GM15510 (cell line): Measurements from ENCODE around the gene PLXNA2.

Experiments used
- POLR2A ChIP-seq: IDR thresholded peaks from 3 replicates; pipeline ENCODE4 v1.6.1; 2011; ENCODE audit warnings: borderline replicate concordance; ENCODE audit not compliant: insufficient read length; ENCODE audit errors: extremely low read depth

The PLXNA2 gene

DNA sequence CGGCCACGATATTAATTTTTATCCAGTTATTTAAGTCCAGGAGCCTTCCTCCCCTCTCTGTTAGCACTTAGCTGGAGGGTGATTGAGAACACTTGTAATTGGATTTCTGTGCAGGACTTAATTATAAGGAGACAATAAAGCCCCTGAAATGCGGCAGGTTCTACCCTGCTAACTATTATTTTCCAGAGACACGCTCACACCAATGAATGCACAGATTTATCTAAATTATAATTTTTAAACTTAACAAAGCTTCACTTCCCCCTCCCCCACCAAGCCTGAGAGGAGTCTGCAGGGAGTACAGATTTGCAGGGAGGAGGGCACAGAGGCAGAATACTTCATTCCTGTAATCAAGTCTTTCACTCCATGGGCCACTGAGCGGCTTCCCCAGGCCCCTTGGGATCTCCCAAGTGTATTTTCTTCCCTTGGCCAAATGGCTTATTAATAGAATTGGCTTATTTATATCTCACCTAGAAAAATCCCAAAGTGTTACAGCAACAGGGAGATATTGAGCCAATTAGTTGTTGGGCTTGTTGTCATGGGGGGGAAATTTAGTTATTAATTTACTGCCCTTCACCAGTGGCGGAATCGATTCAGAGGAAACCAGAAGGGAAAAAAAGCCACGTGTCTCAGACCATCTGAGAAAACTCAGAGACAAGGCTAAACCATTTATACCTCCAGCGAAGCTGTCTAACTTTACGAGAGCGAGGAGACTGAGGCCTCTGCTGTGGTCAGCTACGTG is 234.3 kb downstream of the PLXNA2 start:
- TF ChIP-seq POLR2A: no peak

DNA sequence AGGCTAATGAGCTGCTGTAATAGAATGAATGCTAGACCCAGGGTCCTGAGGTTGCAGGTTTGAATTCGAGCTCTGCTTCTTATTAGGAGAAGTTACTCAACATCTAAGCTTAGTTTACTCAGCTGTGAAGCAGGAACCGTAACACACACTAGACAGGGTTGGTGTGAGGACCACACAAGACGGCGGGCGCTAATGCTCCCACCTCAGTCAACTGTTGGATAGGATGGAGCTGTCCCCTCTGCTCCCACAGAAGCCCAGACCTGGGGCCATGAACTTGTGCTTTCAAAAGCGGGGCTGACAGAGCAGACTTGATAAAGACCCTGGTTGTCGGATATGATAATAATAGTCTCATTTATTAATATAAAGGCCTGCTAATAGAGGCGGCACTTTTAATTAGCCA is 234.9 kb downstream of the PLXNA2 start:
- no peak for TF ChIP-seq POLR2A

DNA sequence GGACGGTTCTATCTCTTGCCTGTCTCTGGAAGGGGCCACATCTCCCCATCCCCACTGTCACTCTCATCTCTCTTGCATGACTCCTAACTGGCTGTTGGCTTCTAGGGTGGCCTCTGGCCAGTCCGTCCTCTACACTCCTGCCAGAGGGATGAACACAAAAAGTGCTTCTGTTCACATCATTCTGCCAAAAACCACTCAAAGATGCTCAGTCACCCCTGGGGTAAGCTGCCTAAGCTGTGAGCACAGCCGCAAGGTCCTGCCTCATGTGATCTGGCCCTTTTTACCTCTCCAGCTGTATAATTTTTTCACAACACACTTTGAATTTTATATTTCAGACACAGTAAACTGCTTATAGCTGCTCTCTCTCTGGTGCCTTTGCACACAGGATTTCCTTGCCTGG is 235.7 kb downstream of the PLXNA2 start:
- no peak for TF ChIP-seq POLR2A

DNA sequence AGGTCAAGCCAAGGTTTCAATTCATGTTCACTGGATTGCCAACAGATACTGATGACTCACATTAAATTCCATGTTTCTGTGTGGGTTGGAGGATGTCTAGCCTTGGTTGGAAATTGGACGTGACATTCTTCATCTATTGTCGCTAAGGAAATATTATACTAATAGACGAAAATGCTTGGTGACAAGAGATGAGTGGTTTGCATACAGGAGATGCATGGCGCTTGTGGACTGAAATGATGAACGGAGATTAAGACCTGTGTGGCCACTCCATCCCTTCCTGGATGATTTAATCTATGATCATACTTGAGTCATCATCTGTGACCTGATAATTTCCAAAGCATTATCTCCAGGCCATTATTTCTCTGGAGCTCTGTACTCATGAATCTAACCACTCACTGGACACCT is 236.2 kb downstream of the PLXNA2 start:
- TF ChIP-seq POLR2A: no peak

DNA sequence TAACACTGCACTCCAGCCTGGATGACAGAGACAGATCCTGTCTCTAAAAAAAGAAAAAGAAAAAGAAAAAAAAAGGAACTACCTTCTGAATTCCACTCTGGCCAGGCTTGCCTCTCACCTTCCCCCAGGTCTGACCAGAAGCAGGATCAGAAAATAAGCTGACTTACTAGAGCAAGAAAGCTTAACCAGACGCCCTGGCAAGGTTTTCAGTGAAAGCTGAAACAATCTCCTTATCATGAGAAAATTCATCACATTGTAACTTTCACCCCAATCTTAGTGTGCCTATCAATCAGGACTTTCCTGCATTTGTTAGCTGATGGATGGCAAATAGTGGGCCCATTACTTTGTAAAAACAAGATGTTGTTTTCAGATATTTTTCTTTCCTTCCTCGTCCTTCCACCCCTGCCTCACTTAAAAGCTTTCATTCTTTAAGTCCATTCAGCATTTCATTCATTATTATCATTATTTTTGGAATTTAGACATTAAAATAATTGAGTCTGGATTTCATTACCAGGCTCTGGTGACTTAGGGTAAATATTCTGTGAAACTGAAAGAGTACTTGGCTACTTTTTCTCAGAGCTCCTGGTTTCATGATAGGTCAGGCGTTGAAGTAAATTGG is 236.8 kb downstream of the PLXNA2 start:
- no peak for TF ChIP-seq POLR2A

DNA sequence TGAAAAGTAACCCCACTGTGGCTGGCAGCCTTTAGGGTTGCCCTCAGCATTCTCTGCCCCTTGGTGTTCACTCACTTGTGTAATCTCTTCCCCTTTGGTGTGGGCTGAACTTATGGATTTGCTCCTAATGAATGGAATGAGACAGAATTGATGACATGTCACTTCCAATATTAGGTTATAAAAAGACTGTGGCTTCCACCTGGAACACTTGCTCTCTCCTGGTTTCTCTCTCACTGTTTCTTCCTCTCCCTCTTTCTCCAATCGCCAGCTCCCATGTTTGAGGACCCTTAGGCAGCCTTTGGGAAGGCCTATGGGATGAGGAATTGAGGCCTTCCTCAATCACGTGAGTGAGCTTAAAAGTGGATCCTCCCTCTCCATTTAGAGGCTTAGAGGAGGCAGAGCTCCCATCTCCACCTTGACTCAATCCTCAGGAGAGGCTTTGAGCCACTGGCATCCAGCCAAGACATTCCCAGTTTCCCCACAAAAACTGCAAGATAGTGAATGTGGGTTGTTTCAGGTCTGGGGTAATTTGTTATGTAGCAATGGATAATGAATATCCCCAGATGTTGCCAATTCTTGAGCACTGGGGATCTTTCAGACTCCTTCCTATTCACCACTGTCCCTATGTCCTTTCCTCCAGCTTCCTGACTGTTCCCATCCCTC is 237.8 kb downstream of the PLXNA2 start:
- no peak for TF ChIP-seq POLR2A

DNA sequence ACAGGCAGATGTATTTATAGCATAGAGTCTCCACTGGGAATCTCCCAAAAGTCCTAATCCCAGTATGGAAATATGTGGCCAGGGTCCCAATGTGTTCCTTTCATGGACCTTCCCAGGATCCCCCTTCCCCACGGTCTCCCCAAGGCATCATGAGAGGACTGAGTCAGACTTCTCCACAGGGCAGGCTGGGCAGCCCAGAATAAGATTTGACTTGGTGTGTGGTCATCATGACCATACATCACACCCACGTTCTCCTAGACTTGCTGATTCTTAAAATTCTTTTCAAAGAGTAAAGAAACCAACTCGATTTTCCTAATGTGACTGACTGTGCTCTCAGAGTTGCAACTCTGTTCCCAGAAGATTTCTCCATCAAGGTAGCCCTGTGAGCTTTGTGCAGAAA is 239.3 kb downstream of the PLXNA2 start:
- no peak for TF ChIP-seq POLR2A

DNA sequence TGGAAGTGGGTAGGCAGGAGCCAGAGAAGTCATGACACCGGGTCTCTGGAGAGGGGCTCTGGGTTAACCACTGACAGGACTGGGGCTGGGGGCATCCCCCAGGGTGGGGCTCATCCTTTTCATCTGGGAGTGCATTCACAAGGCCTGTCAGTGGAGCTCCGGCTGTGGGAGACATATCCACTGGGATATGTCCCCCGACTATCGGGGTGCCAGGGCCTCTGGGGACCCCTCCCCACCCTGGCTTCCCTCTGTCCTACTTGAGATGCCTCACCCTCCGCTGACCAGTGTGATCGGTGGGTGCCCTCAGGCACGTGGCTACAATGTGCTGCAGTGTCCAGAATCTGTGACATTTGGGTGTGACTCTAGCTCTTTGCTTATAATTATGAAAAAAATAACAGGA is 240.9 kb downstream of the PLXNA2 start:
- no peak for TF ChIP-seq POLR2A

DNA sequence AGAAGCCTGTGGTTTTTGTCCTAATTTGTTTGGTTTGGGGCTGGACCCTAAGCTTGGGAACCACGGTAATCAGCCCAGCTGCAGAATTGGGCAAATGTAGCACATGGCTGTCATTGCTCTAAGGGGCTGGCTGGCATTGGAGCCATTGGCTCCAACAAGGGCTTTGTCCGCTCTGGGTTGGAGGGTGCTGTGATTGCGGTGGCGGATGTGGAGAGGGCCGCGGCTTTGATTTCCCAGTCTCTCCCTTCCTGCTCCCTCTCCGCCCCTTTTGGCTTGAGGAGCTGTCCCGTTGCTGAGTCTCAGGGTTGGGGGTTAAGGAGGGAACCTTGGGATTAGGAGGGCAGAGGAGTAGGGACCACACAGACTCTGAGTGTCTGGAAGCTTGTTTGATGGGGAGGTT is 241.5 kb downstream of the PLXNA2 start:
- TF ChIP-seq POLR2A: no peak

DNA sequence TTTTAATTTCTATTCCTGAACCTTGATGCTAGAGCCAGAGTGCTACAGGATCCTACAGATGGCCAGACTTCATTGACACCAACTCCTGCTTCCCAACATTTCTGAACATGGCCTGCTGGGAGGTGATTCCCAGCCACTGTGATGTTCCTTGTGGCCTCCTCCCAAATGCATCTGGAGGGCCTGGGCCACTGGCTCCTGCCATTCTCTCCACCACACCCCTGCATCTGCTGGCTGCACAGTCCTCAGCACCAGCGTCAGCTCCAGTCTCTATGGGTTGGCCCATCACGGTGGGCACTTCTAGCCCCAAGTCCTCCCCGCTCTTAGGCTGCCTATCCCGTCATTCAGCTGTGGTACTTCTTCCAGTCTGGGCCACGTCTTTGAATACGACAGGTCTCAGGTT is 242.1 kb downstream of the PLXNA2 start:
- no peak for TF ChIP-seq POLR2A

DNA sequence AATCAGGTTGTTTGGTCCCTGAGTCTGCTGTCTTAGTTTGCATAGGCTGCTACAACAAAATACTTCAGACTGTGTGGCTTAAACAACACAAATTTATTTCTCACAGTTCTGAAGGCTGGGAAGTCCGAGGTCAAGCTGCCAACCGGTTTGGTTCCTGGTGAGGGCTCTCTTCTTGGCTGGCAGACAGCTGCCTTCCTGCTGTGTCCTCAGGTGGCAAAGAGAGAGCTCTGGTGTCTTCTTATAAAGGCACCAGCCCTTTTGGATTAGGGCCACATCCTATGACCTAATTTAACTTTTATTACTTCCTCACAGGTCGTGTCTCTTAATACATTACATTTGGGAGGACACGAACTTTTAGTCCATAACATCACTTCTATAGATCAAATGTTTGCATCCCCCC is 243.7 kb downstream of the PLXNA2 start:
- TF ChIP-seq POLR2A: no peak

DNA sequence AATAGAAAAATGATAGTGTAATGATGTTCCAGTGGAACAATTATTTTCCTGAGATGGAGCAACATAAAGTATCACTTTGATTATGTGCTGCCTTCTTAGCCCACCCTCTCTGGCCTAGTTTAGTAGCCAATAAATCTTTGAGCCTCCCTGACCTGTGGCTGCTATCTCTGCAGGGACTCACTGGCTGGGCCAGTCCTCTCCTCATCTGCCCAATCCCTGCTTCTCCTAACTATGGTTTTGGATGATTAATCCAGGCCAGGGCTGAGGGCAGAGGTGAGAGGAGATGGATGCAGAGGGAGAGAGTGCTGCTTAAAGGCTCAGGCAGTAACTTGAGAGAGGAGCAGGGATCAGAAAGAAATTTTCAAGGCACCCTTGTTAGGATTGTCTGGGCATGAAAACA is 244.2 kb downstream of the PLXNA2 start:
- no peak for TF ChIP-seq POLR2A

DNA sequence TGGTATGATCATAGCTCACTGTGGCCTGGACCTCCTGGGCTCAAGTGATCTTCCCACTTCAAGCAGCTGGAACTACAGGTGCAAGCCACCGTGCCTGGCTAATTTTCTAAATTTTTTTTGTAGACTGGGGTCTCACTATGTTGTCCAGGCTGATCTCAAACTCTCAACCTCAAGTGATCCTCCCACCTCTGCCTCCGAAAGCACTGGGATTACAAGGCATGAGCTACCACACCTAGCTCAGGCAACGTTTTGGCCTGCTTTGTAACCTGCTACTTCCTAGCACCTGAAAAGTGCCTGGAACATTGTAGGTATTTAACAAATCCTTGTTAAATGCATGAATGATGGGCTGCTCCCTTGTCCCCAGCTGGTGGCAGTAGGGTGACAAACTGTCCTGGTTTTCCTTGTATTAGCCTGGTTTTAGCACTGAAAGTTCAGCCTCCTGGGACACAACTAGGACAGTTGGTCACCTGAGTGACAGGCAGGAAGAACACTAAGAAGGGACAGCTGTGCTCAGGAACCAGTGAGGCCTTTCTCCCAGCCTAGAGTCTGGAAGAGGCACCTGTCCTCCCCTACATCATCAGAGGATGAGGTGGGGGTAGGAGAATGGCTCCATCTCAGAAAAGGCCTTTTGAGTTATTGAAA is 244.8 kb downstream of the PLXNA2 start:
- no peak for TF ChIP-seq POLR2A

DNA sequence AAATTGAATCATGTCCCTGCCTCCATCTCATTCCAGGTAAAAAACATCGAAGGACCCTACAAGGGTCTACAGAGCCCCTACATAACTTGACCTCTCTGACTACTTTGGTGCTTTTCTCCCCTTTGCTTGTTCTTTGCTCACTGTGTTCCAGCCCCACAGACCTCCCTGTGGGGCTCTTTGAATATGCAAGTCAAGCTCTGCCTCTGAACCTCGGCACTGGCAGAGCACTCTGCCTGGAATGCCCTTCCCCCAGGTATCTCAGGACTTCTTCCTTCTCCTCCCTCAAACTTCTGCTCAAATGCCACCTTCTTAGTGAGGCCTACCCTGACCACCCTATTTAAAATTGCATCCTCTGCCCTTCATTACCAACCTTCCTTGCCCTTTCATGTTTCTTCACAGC is 245.5 kb downstream of the PLXNA2 start:
- TF ChIP-seq POLR2A: no peak

DNA sequence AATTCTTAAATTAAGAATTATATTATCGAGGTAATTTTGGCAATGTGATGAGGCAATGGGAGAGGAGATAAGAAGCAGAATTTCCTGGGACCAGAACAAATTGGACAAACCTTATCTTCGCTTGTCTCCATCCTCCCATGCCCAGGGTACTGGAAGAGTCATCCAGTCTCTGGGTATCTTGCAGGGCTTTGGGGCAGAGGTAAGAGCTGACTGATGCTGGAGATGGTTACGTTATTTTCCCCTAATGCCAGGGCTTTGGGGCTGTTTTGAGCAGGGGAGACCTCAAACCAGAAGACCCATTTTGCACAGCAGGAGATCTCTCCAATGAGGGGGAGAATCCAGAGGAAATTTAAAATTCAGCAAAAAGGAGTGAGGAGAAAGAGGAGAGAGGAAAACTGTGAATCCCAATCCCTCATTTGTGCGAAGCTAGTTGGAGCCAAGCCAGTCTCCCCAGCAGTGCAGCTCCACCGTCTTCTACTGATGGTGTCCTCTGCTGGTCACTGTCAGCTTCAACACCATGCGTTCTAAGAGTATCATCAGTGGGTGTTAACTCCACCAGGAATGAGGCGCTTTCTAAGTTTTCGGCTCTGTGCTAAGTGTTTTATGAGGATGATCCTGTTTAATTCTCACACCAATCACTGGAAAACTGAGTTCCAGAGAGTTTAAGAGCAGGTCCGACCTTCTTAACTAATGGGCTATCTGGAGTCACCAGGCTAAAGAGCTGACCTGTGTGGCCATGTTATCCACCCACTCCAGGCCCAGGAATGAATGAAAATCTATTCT is 246.5 kb downstream of the PLXNA2 start:
- no peak for TF ChIP-seq POLR2A
